ENCODE measurements around the gene MTPN. TPM values are rescaled to one million over a fixed set of nuclear protein-coding genes. Genes with fewer than 3 reads are reported as not detected.

MTPN gene
- total RNA-seq, 5 donors from 2014 or later (not counting 1 experiment from before 2014, with no cell fraction given) = 74.2 to 96.3 (median 84.1) TPM

- no peaks in the 10 kb centered on the region for H3K36me3 ChIP-seq (ENCODE audit: control insufficient read depth in 2 of 2, extremely low read depth in 1 of 2, insufficient read depth in 1 of 2, low read length in 1 of 2)
- H3K9me3 ChIP-seq = no peaks in the 10 kb centered on the region
- Mint-ChIP-seq H3K9me3 (peaks cover 0 to 3% (median 3%) of the 10 kb centered on the region in 3 donors), H3K4me3 (no peak overlapping the region), H3K27ac (no peak overlapping the region), H3K27me3 (no peaks in the 10 kb centered on the region), H3K4me1 (no peaks in the 10 kb centered on the region), H3K36me3 (peaks cover 11% of the 10 kb centered on the region)
- WGBS (ENCODE audit: insufficient coverage) = no CpG with 5 or more reads among the region's 1 CpG
- no peaks in the 10 kb centered on the region for H3K4me1 ChIP-seq (ENCODE audit: control insufficient read depth in 1 of 2, extremely low read depth in 1 of 2, insufficient read depth in 2 of 2, low read length in 2 of 2)
- no peak overlapping the region for H3K4me3 ChIP-seq (ENCODE audit: control insufficient read depth in 1 of 2, extremely low read depth in 1 of 2, low read length in 1 of 2)
- no peaks in the 10 kb centered on the region for H3K27me3 ChIP-seq (replicated peaks in 1 of 2; ENCODE audit: control insufficient read depth in 2 of 2, extremely low read depth in 1 of 2, insufficient read depth in 2 of 2, low read length in 1 of 2)
- ATAC-seq (replicated peaks in 1 of 4) (no peak), DNase-seq (no peak)
- ChIA-PET POLR2A (no interaction called here), CTCF (no interaction called here)
- H3K27ac ChIP-seq (ENCODE audit: low read length) = no peak overlapping the region
These were observed 25.6 kb upstream of the MTPN start for GRCh38 chr7:136002802-136003201.

GRCh38 chr7:136000288-136000913 is 23.2 kb upstream of the MTPN start:
- WGBS (ENCODE audit: insufficient coverage) = no CpG with 5 or more reads among the region's 3 CpGs
- ChIA-PET POLR2A (interaction anchor here (0.6 to 0.7 kb wide), 2 partner anchors 32 to 62 kb away, joined by 4 read pairs; no protein-coding TSS in a partner anchor), CTCF (interaction anchor here (0.8 to 1.7 kb wide), 4 partner anchors 8 to 219 kb away, joined by 3 to 5 read pairs (median 4); no protein-coding TSS in a partner anchor)
- no peaks in the 10 kb centered on the region for H3K4me1 ChIP-seq (ENCODE audit: control insufficient read depth in 1 of 2, extremely low read depth in 1 of 2, insufficient read depth in 2 of 2, low read length in 2 of 2)
- ATAC-seq (replicated peaks in 1 of 4) (no peak), DNase-seq (no peak)
- H3K4me3 Mint-ChIP-seq = no peak overlapping the region
- H3K4me3 ChIP-seq (ENCODE audit: control insufficient read depth in 1 of 2, extremely low read depth in 1 of 2, low read length in 1 of 2) = no peak overlapping the region
- no peaks in the 10 kb centered on the region for H3K9me3 Mint-ChIP-seq
- no peaks in the 10 kb centered on the region for H3K36me3 ChIP-seq (ENCODE audit: control insufficient read depth in 2 of 2, extremely low read depth in 1 of 2, insufficient read depth in 1 of 2, low read length in 1 of 2)
- H3K27me3 ChIP-seq (replicated peaks in 1 of 2; ENCODE audit: control insufficient read depth in 2 of 2, extremely low read depth in 1 of 2, insufficient read depth in 2 of 2, low read length in 1 of 2) = no peaks in the 10 kb centered on the region
- no peaks in the 10 kb centered on the region for H3K4me1 Mint-ChIP-seq
- H3K27ac Mint-ChIP-seq = no peak overlapping the region
- no peak overlapping the region for H3K27ac ChIP-seq (ENCODE audit: low read length)
- H3K27me3 Mint-ChIP-seq = no peaks in the 10 kb centered on the region
- no peaks in the 10 kb centered on the region for H3K9me3 ChIP-seq
- H3K36me3 Mint-ChIP-seq = peaks cover 20% of the 10 kb centered on the region

GRCh38 chr7:135998081-135998480 is 20.9 kb upstream of the MTPN start:
- CTCF ChIA-PET = no interaction called here
- no peak overlapping the region for H3K4me3 ChIP-seq (ENCODE audit: control insufficient read depth in 1 of 2, extremely low read depth in 1 of 2, low read length in 1 of 2)
- H3K9me3 ChIP-seq = no peaks in the 10 kb centered on the region
- DNase-seq = no peak
- peaks cover 20% of the 10 kb centered on the region for H3K36me3 Mint-ChIP-seq
- H3K27ac ChIP-seq (ENCODE audit: low read length) = no peak overlapping the region
- H3K4me3 Mint-ChIP-seq = no peak overlapping the region
- no peaks in the 10 kb centered on the region for H3K36me3 ChIP-seq (ENCODE audit: control insufficient read depth in 2 of 2, extremely low read depth in 1 of 2, insufficient read depth in 1 of 2, low read length in 1 of 2)
- H3K4me1 Mint-ChIP-seq = peaks cover 8 to 16% (median 9%) of the 10 kb centered on the region in 3 donors
- H3K27me3 ChIP-seq (replicated peaks in 1 of 2; ENCODE audit: control insufficient read depth in 2 of 2, extremely low read depth in 1 of 2, insufficient read depth in 2 of 2, low read length in 1 of 2) = no peaks in the 10 kb centered on the region
- H3K4me1 ChIP-seq (ENCODE audit: control insufficient read depth in 1 of 2, extremely low read depth in 1 of 2, insufficient read depth in 2 of 2, low read length in 2 of 2) = peaks cover 0 to 13% of the 10 kb centered on the region in 2 experiments
- no peaks in the 10 kb centered on the region for H3K9me3 Mint-ChIP-seq
- POLR2A ChIA-PET = interaction anchor here (0.5 kb wide), 2 partner anchors 61 to 104 kb away, joined by 5 to 7 read pairs; no protein-coding TSS in a partner anchor
- no peaks in the 10 kb centered on the region for H3K27me3 Mint-ChIP-seq
- no peak overlapping the region for H3K27ac Mint-ChIP-seq
- ATAC-seq (replicated peaks in 1 of 4) = no peak

- WGBS (ENCODE audit: insufficient coverage) = no CpG with 5 or more reads among the region's 2 CpGs
- no peak overlapping the region for H3K27ac ChIP-seq (ENCODE audit: low read length)
- no peaks in the 10 kb centered on the region for H3K36me3 ChIP-seq (ENCODE audit: control insufficient read depth in 2 of 2, extremely low read depth in 1 of 2, insufficient read depth in 1 of 2, low read length in 1 of 2)
- Mint-ChIP-seq H3K27ac (no peak overlapping the region), H3K4me3 (no peak overlapping the region), H3K36me3 (peaks cover 23% of the 10 kb centered on the region), H3K9me3 (no peaks in the 10 kb centered on the region), H3K4me1 (peaks cover 9 to 25% (median 15%) of the 10 kb centered on the region in 3 donors), H3K27me3 (no peaks in the 10 kb centered on the region)
- ATAC-seq (replicated peaks in 1 of 4) (no peak), DNase-seq (no peak)
- no peak overlapping the region for H3K4me3 ChIP-seq (ENCODE audit: control insufficient read depth in 1 of 2, extremely low read depth in 1 of 2, low read length in 1 of 2)
- no peaks in the 10 kb centered on the region for H3K27me3 ChIP-seq (replicated peaks in 1 of 2; ENCODE audit: control insufficient read depth in 2 of 2, extremely low read depth in 1 of 2, insufficient read depth in 2 of 2, low read length in 1 of 2)
- POLR2A ChIA-PET = no interaction called here
- H3K4me1 ChIP-seq (ENCODE audit: control insufficient read depth in 1 of 2, extremely low read depth in 1 of 2, insufficient read depth in 2 of 2, low read length in 2 of 2) = peaks cover 0 to 13% of the 10 kb centered on the region in 2 experiments
- CTCF ChIA-PET = no interaction called here
- no peaks in the 10 kb centered on the region for H3K9me3 ChIP-seq
These were observed 18.6 kb upstream of the MTPN start for GRCh38 chr7:135995748-135996147.

- 91% methylated on average over 4 of the region's 6 CpGs for WGBS (ENCODE audit: insufficient coverage)
- CTCF ChIA-PET = interaction anchor here in 1 of 2 donors (1.0 to 1.6 kb wide), 2 partner anchors 15 to 437 kb away, joined by 3 to 8 read pairs; partner anchors contain the start of gene NUP205
- ATAC-seq (replicated peaks in 1 of 4) (no peak), DNase-seq (no peak)
- H3K4me3 ChIP-seq (ENCODE audit: control insufficient read depth in 1 of 2, extremely low read depth in 1 of 2, low read length in 1 of 2) = no peak overlapping the region
- H3K9me3 Mint-ChIP-seq = no peaks in the 10 kb centered on the region
- POLR2A ChIA-PET = interaction anchor here in 1 of 2 donors (0.6 kb wide), 1 partner anchor 379 kb away, joined by 3 read pairs; no protein-coding TSS in a partner anchor
- H3K27ac Mint-ChIP-seq = no peak overlapping the region
- no peaks in the 10 kb centered on the region for H3K9me3 ChIP-seq
- no peaks in the 10 kb centered on the region for H3K27me3 Mint-ChIP-seq
- peaks cover 9 to 27% (median 17%) of the 10 kb centered on the region in 3 donors for H3K4me1 Mint-ChIP-seq
- peaks cover 19% of the 10 kb centered on the region for H3K36me3 Mint-ChIP-seq
- no peaks in the 10 kb centered on the region for H3K27me3 ChIP-seq (replicated peaks in 1 of 2; ENCODE audit: control insufficient read depth in 2 of 2, extremely low read depth in 1 of 2, insufficient read depth in 2 of 2, low read length in 1 of 2)
- H3K27ac ChIP-seq (ENCODE audit: low read length) = peak overlapping the region; percentile 44
- peaks cover 0 to 13% of the 10 kb centered on the region in 2 experiments for H3K4me1 ChIP-seq (ENCODE audit: control insufficient read depth in 1 of 2, extremely low read depth in 1 of 2, insufficient read depth in 2 of 2, low read length in 2 of 2)
- no peak overlapping the region for H3K4me3 Mint-ChIP-seq
- no peaks in the 10 kb centered on the region for H3K36me3 ChIP-seq (ENCODE audit: control insufficient read depth in 2 of 2, extremely low read depth in 1 of 2, insufficient read depth in 1 of 2, low read length in 1 of 2)
These were observed 17.5 kb upstream of the MTPN start for GRCh38 chr7:135994466-135995205.

GRCh38 chr7:135993950-135994349 is 16.8 kb upstream of the MTPN start:
- peak overlapping the region; percentile 60 to 61 for H3K27ac Mint-ChIP-seq
- WGBS (ENCODE audit: insufficient coverage) = no CpG with 5 or more reads among the region's 3 CpGs
- peaks cover 19% of the 10 kb centered on the region for H3K36me3 Mint-ChIP-seq
- Histone ChIP-seq H3K9me3 (no peaks in the 10 kb centered on the region), H3K4me3 (ENCODE audit: control insufficient read depth in 1 of 2, extremely low read depth in 1 of 2, low read length in 1 of 2) (no peak overlapping the region), H3K4me1 (ENCODE audit: control insufficient read depth in 1 of 2, extremely low read depth in 1 of 2, insufficient read depth in 2 of 2, low read length in 2 of 2) (peaks cover 0 to 13% of the 10 kb centered on the region in 2 experiments), H3K27me3 (replicated peaks in 1 of 2; ENCODE audit: control insufficient read depth in 2 of 2, extremely low read depth in 1 of 2, insufficient read depth in 2 of 2, low read length in 1 of 2) (no peaks in the 10 kb centered on the region), H3K36me3 (ENCODE audit: control insufficient read depth in 2 of 2, extremely low read depth in 1 of 2, insufficient read depth in 1 of 2, low read length in 1 of 2) (no peaks in the 10 kb centered on the region), H3K27ac (ENCODE audit: low read length) (peak overlapping the region; percentile 44)
- peaks cover 9 to 27% (median 17%) of the 10 kb centered on the region in 3 donors for H3K4me1 Mint-ChIP-seq
- ChIA-PET CTCF (interaction anchor here in 1 of 2 donors (1.0 to 1.6 kb wide), 2 partner anchors 15 to 436 kb away, joined by 3 to 8 read pairs; partner anchors contain the start of gene NUP205), POLR2A (interaction anchor here in 1 of 2 donors (0.6 kb wide), 1 partner anchor 378 kb away, joined by 3 read pairs; no protein-coding TSS in a partner anchor)
- DNase-seq (peak in 1 of 35 experiments; percentile 21), ATAC-seq (replicated peaks in 1 of 4) (peak in 1 of 4 experiments; percentile 35)
- H3K27me3 Mint-ChIP-seq = no peaks in the 10 kb centered on the region
- no peaks in the 10 kb centered on the region for H3K9me3 Mint-ChIP-seq
- peak overlapping the region; percentile 6 to 28 (median 8) for H3K4me3 Mint-ChIP-seq
